Measurements from ENCODE around the gene FAM210B.
A peak's percentile ranks its signal among the peaks of the same experiment; 100 is the strongest.
"Not testable (repeated sequence)": the region's sequence is repeated elsewhere in the genome, so short reads cannot be mapped to it uniquely, and the experiment has no call there.

Gene FAM210B

DNA sequence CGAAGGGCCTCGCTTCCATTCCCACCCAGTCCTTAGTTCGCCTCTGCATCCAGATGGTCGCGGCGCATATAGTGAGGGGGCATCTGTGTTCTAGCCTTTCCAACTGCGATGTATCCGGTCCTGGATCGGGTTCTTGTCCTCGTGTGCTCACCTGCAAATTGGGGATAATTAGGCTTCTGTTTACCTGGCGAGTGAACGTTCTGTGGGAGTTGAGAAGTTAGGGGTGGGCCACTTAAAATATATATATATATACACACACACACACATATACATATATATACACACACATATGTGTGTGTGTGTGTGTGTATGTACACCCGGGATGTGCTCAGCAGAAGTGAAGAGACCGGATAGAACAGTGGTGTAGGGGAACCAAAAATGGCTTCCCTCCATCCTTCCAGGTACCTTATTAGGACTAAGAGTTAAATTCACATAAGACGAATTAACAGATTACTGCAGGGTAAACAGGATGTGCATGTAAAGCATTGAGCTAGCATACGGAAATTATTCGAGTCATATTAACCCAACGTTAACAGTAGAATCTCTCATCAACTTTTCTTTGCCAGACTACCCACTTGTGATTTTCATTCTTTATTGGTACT, 34.2 kb downstream of the FAM210B start:
- DNase-seq (ENCODE audit: low spot score): no peak

DNA sequence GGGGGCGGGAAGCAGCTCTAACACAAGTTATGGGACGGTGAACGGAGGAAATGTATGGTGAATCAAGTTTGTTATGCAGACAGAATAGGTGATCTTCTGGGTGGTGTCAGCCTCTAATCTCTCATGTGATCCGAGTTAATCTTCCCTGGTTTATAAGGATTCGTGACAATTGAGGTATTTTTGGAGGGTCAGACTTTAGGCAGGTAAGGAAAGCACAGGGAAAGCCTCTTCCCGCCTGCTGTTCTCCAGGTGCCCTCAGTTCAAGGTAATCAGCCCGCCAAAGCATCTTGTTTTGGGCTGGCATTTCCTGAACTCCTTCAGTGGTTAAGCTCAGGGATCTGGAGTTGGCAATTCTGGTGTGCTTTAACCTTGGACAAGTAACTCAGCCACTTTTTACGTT, 34.9 kb downstream of the FAM210B start:
- DNase-seq (ENCODE audit: low spot score): no peak

DNA sequence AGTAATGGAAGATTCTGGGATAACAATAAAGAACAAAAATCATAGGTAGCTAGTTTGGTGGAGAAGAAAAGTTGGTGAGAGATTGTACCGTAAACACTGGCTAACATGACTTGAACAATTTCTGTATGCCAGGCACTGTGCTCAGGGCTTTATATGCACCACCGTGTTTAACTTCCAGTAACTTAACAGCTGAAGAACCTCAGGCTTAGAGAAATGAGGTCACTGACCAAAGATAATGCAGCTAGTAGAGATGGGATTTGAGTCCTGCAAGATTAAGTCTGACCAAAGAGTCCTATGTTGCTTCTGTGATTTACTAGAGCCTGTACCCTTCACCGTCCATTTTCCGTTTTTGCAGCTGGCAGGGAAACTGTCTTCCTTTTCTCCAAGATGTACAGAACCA, 36.4 kb downstream of the FAM210B start:
- no peak for DNase-seq (ENCODE audit: low spot score)

DNA sequence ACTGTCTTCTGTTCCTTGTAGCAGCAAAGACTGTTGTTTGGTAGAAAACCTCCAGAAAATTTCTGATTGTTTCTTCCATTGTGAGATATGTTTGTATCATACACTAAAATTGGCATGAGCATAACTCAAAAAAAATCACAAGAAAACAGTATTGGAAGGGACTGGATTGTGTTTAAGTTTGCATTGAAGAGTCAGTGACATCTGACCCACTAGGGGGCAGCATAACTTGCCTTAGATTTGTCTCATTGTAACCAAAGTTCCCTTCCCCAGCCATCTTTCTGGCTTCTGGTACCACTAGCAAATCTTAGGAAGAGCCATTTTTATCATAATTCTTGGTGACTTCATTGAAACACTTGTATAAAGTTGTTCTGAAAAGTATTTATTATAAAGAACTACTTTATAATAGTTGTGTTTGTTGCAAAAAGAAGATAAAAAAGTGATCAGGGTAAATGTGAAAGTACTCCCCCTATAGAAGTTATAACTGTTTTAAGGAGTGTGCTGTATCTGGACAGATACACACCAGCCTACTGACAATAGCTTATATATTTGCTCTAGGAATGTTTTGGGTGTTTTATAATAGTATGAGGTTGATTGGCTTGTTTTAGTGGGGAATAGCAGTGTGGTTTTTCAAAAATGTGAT, 41.3 kb downstream of the FAM210B start:
- DNase-seq (ENCODE audit: low spot score): peak; percentile 50

DNA sequence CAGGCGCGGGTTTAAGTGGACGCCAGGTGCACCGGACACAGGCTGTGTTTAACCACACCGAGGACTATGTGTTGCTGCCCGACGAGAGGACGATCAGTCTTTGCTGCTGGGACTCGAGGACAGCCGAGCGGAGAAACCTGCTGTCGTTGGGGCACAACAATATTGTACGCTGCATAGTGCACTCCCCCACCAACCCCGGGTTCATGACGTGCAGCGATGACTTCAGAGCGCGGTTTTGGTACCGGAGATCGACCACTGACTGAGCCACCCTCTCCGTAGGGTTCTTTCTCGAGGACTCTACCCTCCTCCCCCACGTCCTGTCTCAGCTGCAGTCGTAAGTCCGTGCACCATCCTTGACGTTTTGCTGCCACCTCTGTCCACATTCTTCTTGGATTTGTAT, 44.7 kb downstream of the FAM210B start:
- DNase-seq (ENCODE audit: low spot score): no peak

DNA sequence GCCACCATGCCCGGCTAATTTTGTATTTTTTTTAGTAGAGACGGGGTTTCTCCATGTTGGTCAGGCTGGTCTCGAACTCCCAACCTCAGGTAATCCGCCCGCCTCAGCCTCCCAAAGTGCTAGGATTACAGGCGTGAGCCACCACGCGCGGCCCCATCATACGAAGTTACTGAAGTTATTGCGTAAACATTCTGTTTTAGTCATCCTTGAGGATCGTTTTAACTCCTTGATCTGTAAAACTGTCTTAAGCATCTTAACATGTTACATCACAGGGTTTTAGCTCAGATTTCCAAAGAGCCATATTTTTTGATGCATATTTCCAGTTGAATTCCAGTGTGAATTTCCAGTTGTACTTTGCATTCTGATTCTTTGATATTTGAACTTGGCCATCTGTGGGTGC, 46.6 kb downstream of the FAM210B start:
- not testable (repeated sequence) for DNase-seq (ENCODE audit: low spot score)

DNA sequence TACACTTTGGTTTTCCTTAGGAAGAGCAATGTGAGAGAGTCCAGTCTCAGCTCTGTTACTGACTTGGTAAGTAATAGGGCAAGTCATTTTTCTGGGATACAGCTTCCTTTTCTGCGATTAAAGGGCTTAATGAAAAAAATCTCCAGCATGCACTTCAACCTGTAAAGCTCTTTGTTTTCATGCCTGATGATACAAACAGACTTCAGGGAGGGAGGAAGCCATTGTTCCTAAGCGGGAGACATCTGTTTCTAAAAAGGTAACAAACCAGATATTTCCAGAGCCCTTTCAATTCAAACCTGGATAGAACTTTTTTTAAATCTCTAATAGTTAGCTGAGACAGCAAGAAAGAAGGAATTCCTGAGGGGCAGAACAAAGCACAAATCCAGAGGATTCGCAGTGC, 48.1 kb downstream of the FAM210B start:
- DNase-seq (ENCODE audit: low spot score): no peak

DNA sequence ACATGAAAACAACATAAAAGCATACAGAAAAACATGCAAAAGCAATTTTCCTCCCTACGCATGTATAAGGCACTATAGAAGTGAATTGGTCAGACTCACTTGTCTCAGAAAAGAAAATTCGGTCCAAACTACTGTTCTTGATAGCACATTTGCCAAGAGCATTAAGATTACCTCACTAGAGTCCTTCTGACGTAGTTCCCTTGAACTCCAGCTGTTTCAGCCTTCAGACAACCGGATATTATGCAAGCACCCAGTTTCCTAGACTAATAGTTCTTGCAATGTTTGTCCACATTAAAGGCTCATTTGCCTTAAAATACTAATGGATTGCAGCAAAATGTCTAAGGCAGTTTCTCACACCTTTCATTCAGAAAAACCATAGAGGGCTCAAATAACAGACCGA, 50.7 kb downstream of the FAM210B start:
- DNase-seq (ENCODE audit: low spot score): no peak

DNA sequence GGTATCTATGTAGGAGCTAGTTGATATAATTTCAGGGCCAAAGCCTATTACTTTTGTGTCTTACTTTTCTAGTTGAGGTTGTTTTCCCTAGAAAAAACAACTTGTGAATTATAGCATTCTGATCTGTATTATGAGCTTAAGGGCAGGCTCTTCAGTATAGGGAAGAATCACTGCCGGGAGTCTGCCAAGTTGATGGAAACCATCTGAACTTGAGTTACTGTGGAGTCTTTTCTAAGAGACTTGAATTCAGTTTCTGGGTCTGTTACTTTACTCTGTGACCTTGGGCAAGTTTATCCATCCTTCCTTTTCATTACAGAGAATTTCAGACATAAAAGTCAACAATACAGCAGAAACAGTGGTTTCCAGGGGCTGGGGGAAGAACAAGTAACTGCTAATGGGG, 51.2 kb downstream of the FAM210B start:
- DNase-seq (ENCODE audit: low spot score): no peak

DNA sequence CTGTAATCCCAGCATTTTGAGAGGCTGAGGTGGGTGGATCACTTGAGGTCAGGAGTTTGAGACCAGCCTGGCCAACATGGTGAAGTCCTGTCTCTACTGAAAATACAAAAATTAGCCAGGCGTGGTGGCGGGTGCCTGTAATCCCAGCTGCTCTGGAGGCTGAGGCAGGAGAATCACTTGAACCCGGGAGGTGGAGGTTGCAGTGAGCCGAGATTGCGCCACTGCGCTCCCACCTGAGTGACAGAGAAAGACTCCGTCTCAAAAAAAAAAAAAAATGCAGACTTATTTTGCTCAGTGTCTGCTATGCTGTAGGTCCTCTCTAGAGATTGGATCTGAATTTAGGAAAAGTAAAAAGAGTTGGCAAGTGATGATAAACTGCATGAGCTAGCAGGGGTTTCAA, 52.5 kb downstream of the FAM210B start:
- DNase-seq (ENCODE audit: low spot score): not testable (repeated sequence)

DNA sequence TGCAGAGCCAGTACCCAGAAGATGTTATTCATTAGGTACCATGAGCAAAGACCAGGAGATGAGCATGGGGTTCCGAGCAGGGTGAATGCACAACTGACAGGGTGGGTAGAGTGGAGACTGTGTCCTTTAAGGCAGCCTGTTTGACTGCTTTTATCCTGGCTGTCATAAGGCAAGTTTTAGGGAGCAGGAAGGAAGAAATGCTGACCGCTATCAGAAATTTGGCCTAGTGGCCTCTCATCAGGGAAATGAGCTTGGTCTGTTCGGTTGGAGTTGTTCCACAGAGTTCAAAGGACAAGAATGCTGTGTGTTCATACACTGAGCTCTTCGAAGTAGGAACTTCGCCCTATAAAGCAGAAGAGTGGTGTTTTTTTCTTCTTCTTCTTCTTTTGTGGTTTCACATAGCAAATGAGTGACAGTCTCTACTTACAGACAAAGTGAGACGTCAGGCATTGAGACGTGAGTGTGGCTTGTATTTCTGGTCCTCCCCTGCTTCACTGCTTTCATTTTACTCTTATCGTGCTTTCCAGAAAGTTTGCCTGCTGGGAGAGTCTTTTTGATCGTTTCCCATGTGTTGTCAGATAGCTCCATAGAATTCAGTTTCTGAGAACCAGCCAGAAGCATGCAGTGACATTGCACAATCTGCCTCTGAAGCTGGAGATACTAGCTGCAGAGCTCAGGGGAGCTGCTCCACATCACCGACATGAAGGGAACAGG, 53.1 kb downstream of the FAM210B start, which contains the start of gene CASS4:
CASS4 (plus strand) TSS at position 502 of the 714 bp plus-strand sequence; CDS start at position 701, 199 bp downstream.
- no peak for DNase-seq (ENCODE audit: low spot score)

DNA sequence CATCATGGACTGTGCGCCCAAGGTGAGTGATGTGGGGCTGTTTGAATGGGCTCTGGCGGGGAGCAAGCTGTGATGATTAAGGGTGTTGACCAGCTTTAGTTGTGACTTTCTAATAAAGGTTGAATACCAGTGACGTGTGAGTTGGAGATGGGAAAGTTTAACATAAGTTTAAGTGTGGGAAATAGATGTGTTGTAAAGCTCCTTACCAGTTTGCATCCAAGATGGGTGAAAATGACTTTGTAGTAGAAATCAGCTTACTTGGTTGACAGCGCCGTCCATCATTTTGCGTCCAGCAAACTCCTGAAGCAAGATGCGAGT, 53.7 kb downstream of the FAM210B start:
- DNase-seq (ENCODE audit: low spot score): no peak

DNA sequence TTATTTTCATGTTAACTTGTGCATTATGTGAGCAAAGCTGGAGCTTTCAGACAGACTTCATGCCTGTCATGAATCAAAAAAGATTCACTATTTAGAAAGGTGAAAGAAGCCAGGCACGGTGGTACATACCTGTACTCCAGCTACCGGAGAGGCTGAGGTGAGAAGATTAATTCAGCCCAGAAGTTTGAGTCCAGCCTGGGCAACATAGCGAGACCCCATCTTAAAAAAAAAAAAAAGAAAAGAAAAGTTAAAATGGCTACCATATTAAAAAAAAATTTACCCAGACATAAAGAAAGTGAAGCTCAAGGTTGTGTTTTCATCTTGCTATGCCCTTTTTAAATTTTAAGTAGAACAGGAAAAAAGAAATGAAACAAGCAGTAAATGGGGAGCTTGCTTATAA, 54.2 kb downstream of the FAM210B start:
- no peak for DNase-seq (ENCODE audit: low spot score)

DNA sequence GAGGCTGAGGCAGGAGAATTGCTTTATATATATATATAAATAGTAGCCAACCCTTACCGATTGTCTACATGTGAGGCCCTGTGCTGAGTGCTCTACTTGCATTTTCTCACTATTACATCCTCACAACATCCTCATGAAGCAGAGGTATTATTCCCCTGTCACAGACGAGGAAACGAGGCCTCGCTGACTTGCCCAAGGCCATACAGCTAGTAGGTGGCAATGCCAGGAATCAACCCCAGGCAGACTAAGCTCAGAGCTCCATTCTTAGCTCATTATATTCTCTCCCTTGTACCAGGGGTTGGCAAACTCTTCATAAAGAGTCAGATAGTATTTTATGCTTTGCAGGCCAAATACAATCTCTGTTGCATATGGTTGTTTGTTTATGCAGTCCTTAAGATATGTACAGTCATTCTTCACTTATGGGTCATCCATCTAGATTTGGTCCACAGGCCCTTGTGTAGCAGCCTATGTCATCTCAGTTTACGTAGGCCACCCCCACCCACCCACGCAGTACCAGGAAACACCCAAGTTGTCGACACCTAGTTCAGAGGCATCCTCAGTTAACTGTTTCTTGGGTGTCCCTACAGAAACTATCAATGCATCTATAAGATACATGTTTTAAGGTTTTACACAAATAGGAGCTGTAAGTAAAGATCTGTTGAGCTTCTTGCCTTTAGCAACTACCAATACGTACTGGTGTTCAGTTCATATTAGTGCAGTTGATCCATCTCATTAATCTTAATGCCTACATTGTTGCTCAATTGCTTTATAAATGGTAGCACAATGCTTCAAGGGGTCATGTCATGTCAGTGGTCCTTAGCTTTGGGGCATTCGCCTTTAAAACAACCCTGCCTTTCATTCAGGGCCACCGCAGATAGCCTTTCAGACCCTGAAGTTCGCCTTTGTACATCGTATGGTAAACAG, 56.3 kb downstream of the FAM210B start:
- DNase-seq (ENCODE audit: low spot score): no peak

DNA sequence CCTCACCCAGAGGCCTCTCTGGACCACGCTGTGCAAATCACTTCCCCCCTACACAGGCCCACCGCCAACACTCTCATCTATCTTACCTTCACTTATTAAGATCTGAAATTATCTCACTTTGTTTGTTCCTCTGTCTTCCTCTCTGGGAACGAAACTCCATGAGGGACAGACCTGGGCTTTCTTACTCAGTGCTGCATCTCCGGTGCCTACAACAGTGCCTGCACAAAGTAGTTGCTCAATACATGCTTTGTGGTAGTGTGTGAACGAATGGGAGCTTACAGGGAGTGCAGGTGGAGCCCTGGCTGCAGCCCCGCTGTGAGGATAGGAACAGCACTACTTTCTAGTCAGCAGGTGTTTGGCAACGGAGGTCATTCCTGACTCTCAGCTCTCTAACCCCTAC, 58.6 kb downstream of the FAM210B start:
- DNase-seq (ENCODE audit: low spot score): no peak

DNA sequence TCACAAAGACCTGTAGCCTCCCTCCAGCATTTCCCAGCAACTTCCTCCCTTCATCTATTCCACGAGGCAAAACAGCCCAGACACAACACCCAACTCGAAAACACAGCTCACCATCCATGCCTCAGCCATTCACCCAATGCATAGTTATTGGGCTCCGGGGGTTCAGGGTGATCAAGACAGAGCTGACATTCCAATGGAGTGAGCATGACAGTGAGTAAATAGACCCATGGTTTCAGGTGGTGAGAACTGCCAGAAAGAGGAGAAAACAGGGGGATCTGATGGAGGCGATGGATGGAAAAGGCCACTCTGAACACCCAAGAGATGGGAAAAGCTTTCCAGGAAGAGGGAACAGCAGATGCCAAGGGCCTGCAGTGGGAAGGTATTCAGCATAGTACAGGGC, 59.1 kb downstream of the FAM210B start:
- no peak for DNase-seq (ENCODE audit: low spot score)
